Measurements from ENCODE around the gene SORL1. TPM values are rescaled to one million over a fixed set of nuclear protein-coding genes. Genes with fewer than 3 reads are reported as not detected.

The SORL1 gene
- total and polyA plus RNA-seq, 2 of the 13 experiments (the other 11 are each of a cell fraction or from before 2014, with no cell fraction given): 21.3 to 148 TPM

DNA sequence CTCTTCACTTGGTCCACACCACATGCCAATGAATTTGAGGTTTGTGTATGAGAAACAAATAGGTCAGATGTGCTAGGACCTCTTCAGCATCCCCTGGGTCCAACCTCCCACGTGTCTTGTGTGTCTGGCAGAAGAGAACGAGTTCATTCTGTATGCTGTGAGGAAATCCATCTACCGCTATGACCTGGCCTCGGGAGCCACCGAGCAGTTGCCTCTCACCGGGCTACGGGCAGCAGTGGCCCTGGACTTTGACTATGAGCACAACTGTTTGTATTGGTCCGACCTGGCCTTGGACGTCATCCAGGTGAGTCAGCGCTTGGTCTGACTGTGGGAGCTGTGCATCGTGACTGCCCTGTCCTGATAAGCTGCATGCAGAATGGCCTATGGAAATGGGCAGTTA is 101.7 kb downstream of the SORL1 start (continued):
- peak; percentile 82 for TF ChIP-seq SKI (IDR thresholded peaks at IDR 0.05; ENCODE audit: partially characterized antibody)
- TF ChIP-seq ZSCAN25 (CRISPR knock-in tag; IDR thresholded peaks at IDR 0.05): peak; percentile 31; the same call in 1 of the 2 replicates
- TF ChIP-seq BORCS8-MEF2B (CRISPR knock-in tag; IDR thresholded peaks at IDR 0.05): no peak
- no peak for TF ChIP-seq CBX2 (IDR thresholded peaks at IDR 0.05; ENCODE audit: low read depth, low read length)
- TF ChIP-seq CBX2 (CRISPR knock-in tag; IDR thresholded peaks at IDR 0.05; ENCODE audit: low read depth): no peak
- TF ChIP-seq KAT7 (CRISPR knock-in tag; IDR thresholded peaks at IDR 0.05; ENCODE audit: borderline replicate concordance): no peak
- TF ChIP-seq ZNF614 (CRISPR knock-in tag; IDR thresholded peaks at IDR 0.05; ENCODE audit: borderline replicate concordance): peak; percentile 56; the same call in 1 of the 2 replicates
- no peak for TF ChIP-seq ZNF329 (CRISPR knock-in tag; IDR thresholded peaks at IDR 0.05; ENCODE audit: low read depth)
- TF ChIP-seq, protein P1, sequence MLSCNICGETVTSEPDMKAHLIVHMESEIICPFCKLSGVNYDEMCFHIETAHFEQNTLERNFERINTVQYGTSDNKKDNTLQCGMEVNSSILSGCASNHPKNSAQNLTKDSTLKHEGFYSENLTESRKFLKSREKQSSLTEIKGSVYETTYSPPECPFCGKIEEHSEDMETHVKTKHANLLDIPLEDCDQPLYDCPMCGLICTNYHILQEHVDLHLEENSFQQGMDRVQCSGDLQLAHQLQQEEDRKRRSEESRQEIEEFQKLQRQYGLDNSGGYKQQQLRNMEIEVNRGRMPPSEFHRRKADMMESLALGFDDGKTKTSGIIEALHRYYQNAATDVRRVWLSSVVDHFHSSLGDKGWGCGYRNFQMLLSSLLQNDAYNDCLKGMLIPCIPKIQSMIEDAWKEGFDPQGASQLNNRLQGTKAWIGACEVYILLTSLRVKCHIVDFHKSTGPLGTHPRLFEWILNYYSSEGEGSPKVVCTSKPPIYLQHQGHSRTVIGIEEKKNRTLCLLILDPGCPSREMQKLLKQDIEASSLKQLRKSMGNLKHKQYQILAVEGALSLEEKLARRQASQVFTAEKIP (CRISPR knock-in tag; IDR thresholded peaks at IDR 0.05; ENCODE audit: borderline replicate concordance): no peak
- TF ChIP-seq, protein P2, sequence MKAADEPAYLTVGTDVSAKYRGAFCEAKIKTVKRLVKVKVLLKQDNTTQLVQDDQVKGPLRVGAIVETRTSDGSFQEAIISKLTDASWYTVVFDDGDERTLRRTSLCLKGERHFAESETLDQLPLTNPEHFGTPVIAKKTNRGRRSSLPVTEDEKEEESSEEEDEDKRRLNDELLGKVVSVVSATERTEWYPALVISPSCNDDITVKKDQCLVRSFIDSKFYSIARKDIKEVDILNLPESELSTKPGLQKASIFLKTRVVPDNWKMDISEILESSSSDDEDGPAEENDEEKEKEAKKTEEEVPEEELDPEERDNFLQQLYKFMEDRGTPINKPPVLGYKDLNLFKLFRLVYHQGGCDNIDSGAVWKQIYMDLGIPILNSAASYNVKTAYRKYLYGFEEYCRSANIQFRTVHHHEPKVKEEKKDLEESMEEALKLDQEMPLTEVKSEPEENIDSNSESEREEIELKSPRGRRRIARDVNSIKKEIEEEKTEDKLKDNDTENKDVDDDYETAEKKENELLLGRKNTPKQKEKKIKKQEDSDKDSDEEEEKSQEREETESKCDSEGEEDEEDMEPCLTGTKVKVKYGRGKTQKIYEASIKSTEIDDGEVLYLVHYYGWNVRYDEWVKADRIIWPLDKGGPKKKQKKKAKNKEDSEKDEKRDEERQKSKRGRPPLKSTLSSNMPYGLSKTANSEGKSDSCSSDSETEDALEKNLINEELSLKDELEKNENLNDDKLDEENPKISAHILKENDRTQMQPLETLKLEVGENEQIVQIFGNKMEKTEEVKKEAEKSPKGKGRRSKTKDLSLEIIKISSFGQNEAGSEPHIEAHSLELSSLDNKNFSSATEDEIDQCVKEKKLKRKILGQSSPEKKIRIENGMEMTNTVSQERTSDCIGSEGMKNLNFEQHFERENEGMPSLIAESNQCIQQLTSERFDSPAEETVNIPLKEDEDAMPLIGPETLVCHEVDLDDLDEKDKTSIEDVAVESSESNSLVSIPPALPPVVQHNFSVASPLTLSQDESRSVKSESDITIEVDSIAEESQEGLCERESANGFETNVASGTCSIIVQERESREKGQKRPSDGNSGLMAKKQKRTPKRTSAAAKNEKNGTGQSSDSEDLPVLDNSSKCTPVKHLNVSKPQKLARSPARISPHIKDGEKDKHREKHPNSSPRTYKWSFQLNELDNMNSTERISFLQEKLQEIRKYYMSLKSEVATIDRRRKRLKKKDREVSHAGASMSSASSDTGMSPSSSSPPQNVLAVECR (CRISPR knock-in tag; IDR thresholded peaks at IDR 0.05; ENCODE audit: borderline replicate concordance): peak; percentile 74; the same call in 1 of the 2 replicates
- no peak for TF ChIP-seq ZNF446 (CRISPR knock-in tag; IDR thresholded peaks at IDR 0.05)
- no peak for TF ChIP-seq ZNF431 (CRISPR knock-in tag; IDR thresholded peaks at IDR 0.05; ENCODE audit: borderline replicate concordance, low read depth)
- TF ChIP-seq, protein P3, sequence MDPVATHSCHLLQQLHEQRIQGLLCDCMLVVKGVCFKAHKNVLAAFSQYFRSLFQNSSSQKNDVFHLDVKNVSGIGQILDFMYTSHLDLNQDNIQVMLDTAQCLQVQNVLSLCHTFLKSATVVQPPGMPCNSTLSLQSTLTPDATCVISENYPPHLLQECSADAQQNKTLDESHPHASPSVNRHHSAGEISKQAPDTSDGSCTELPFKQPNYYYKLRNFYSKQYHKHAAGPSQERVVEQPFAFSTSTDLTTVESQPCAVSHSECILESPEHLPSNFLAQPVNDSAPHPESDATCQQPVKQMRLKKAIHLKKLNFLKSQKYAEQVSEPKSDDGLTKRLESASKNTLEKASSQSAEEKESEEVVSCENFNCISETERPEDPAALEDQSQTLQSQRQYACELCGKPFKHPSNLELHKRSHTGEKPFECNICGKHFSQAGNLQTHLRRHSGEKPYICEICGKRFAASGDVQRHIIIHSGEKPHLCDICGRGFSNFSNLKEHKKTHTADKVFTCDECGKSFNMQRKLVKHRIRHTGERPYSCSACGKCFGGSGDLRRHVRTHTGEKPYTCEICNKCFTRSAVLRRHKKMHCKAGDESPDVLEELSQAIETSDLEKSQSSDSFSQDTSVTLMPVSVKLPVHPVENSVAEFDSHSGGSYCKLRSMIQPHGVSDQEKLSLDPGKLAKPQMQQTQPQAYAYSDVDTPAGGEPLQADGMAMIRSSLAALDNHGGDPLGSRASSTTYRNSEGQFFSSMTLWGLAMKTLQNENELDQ (CRISPR knock-in tag; IDR thresholded peaks at IDR 0.05; ENCODE audit: borderline replicate concordance): no peak
- TF ChIP-seq TBX2 (CRISPR knock-in tag; IDR thresholded peaks at IDR 0.05; ENCODE audit: borderline replicate concordance): peak; percentile 93
- TF ChIP-seq KMT2A (CRISPR knock-in tag; IDR thresholded peaks at IDR 0.05): no peak
- peak; percentile 57; the same call in 1 of the 2 replicates for TF ChIP-seq ZNF292 (CRISPR knock-in tag; IDR thresholded peaks at IDR 0.05; ENCODE audit: borderline replicate concordance, low read depth)
- TF ChIP-seq, protein P4, sequence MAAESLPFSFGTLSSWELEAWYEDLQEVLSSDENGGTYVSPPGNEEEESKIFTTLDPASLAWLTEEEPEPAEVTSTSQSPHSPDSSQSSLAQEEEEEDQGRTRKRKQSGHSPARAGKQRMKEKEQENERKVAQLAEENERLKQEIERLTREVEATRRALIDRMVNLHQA (CRISPR knock-in tag; IDR thresholded peaks at IDR 0.05): no peak
- TF ChIP-seq ZNF644 (CRISPR knock-in tag; IDR thresholded peaks at IDR 0.05; ENCODE audit: low read depth): peak; percentile 48; the same call in 1 of the 2 replicates
- TF ChIP-seq CENPX (CRISPR knock-in tag; IDR thresholded peaks at IDR 0.05): no peak
- TF ChIP-seq SMARCE1 (IDR thresholded peaks at IDR 0.05; ENCODE audit: borderline replicate concordance): no peak
- TF ChIP-seq ZNF615 (CRISPR knock-in tag; IDR thresholded peaks at IDR 0.05; ENCODE audit: borderline replicate concordance): no peak
- no peak for TF ChIP-seq ZNF572 (CRISPR knock-in tag; IDR thresholded peaks at IDR 0.05)
- TF ChIP-seq ZNF282 (IDR thresholded peaks at IDR 0.05; ENCODE audit: partially characterized antibody): no peak
- TF ChIP-seq TSC22D2 (CRISPR knock-in tag; IDR thresholded peaks at IDR 0.05; ENCODE audit: borderline replicate concordance): no peak

Measured in HepG2 (cell line).